HepG2 (cell line): ENCODE measurements around the gene ANKHD1. TPM values are rescaled to one million over a fixed set of nuclear protein-coding genes. Genes with fewer than 3 reads are reported as not detected.

ENCODE experiments used
- AHR ChIP-seq: IDR thresholded peaks from 2 replicates; pipeline ENCODE4 v1.6.1; 2018; ENCODE audit warnings: missing genetic modification reagents, missing compliant biosample characterization
- ARID2 ChIP-seq: sonication (generic); formaldehyde crosslinking; IDR thresholded peaks from 2 replicates; pipeline ENCODE4 v1.8.1; 2022; ENCODE audit warnings: mild to moderate bottlenecking, missing genetic modification reagents, borderline replicate concordance
- CERS6 ChIP-seq: sonication (generic); formaldehyde crosslinking; IDR thresholded peaks from 2 replicates; pipeline ENCODE4 v1.5.0; 2020; ENCODE audit warnings: missing genetic modification reagents
- CHD4 ChIP-seq: fragments of 200-600 bp; sonication (generic); IDR thresholded peaks from 2 replicates; pipeline ENCODE4 v1.7.0; 2017; ENCODE audit warnings: mild to moderate bottlenecking, low read length, borderline replicate concordance
- GABPB1 ChIP-seq: IDR thresholded peaks from 2 replicates; pipeline ENCODE4 v1.6.1; 2016; ENCODE audit warnings: mild to moderate bottlenecking, missing genetic modification reagents, moderate library complexity, missing compliant biosample characterization
- HDAC1 ChIP-seq: sonication (generic); formaldehyde crosslinking; IDR thresholded peaks from 2 replicates; pipeline ENCODE4 v1.5.1; 2020; ENCODE audit warnings: mild to moderate bottlenecking, missing genetic modification reagents
- HMGXB3 ChIP-seq: sonication (generic); formaldehyde crosslinking; IDR thresholded peaks from 2 replicates; pipeline ENCODE4 v1.4.0; 2020; ENCODE audit warnings: missing genetic modification reagents, borderline replicate concordance
- KLF12 ChIP-seq: sonication (generic); formaldehyde crosslinking; IDR thresholded peaks from 2 replicates; pipeline ENCODE4 v1.4.0; 2020; ENCODE audit warnings: missing genetic modification reagents, borderline replicate concordance
- NPAS2 ChIP-seq: sonication (generic); formaldehyde crosslinking; IDR thresholded peaks from 2 replicates; pipeline ENCODE4 v1.8.0; 2022; ENCODE audit warnings: mild to moderate bottlenecking, missing genetic modification reagents, borderline replicate concordance
- PAX8 ChIP-seq: sonication (generic); formaldehyde crosslinking; IDR thresholded peaks from 2 replicates; pipeline ENCODE4 v1.8.0; 2022; ENCODE audit warnings: mild to moderate bottlenecking, missing genetic modification reagents, borderline replicate concordance
- PHF20 ChIP-seq: sonication (generic); formaldehyde crosslinking; IDR thresholded peaks from 2 replicates; pipeline ENCODE4 v1.5.0; 2020; ENCODE audit warnings: mild to moderate bottlenecking, missing genetic modification reagents
- PHF21A ChIP-seq: sonication (generic); formaldehyde crosslinking; IDR thresholded peaks from 2 replicates; pipeline ENCODE4 v1.5.0; 2020; ENCODE audit warnings: mild to moderate bottlenecking, missing genetic modification reagents
- PLSCR1 ChIP-seq: sonication (generic); formaldehyde crosslinking; IDR thresholded peaks from 2 replicates; pipeline ENCODE4 v1.5.0; 2020; ENCODE audit warnings: missing genetic modification reagents, mild to moderate bottlenecking, borderline replicate concordance
- POLR2AphosphoS2 ChIP-seq: IDR thresholded peaks from 2 replicates; pipeline ENCODE4 v1.6.1; 2011; ENCODE audit warnings: low read depth, low read length, improper control_type of control experiment
- SATB2 ChIP-seq: sonication (generic); formaldehyde crosslinking; IDR thresholded peaks from 2 replicates; pipeline ENCODE4 v1.5.0; 2020; ENCODE audit warnings: missing genetic modification reagents
- SIN3A ChIP-seq: IDR thresholded peaks from 2 replicates; pipeline ENCODE4 v1.6.1; 2011; ENCODE audit warnings: low read depth, mild to moderate bottlenecking, control low read depth, low read length, borderline replicate concordance
- SMYD3 ChIP-seq: sonication (generic); formaldehyde crosslinking; IDR thresholded peaks from 2 replicates; pipeline ENCODE4 v1.8.1; 2023; ENCODE audit warnings: mild to moderate bottlenecking, missing genetic modification reagents
- TERF1 ChIP-seq: sonication (generic); formaldehyde crosslinking; IDR thresholded peaks from 2 replicates; pipeline ENCODE4 v1.8.0; 2022; ENCODE audit warnings: mild to moderate bottlenecking, missing genetic modification reagents, moderate library complexity
- ZBTB38 ChIP-seq: sonication (generic); formaldehyde crosslinking; IDR thresholded peaks from 2 replicates; pipeline ENCODE4 v1.5.1; 2020; ENCODE audit warnings: mild to moderate bottlenecking, missing genetic modification reagents
- ZNF124 ChIP-seq: sonication (generic); formaldehyde crosslinking; IDR thresholded peaks from 2 replicates; pipeline ENCODE4 v1.4.0; 2020; ENCODE audit warnings: missing genetic modification reagents
- ZNF354B ChIP-seq: sonication (generic); formaldehyde crosslinking; IDR thresholded peaks from 2 replicates; pipeline ENCODE4 v1.8.0; 2022; ENCODE audit warnings: mild to moderate bottlenecking, missing genetic modification reagents
- ZNF549 ChIP-seq: sonication (generic); formaldehyde crosslinking; IDR thresholded peaks from 2 replicates; pipeline ENCODE4 v1.5.0; 2020; ENCODE audit warnings: missing genetic modification reagents
- ZNF644 ChIP-seq: IDR thresholded peaks from 2 replicates; pipeline ENCODE4 v1.6.1; 2016; ENCODE audit warnings: low read depth
- ZNF709 ChIP-seq: sonication (generic); formaldehyde crosslinking; IDR thresholded peaks from 2 replicates; pipeline ENCODE4 v1.5.0; 2020; ENCODE audit warnings: mild to moderate bottlenecking, missing genetic modification reagents
- polyA plus RNA-seq, 8 experiments: library from polyadenylated mRNA; depleted of rRNA in 3 of 8; stranded (reverse) in 7 of 8; unstranded in 1 of 8; fragments of >200 nt; fragmentation: Illumina TruSeq in 4 of 8; extraction: Trizol in 4 of 8; gene quantifications; 2 replicates each; pipeline versions ENCODE4 v1.2.1 to v1.2.3, GENCODE V29; 2011 to 2016; ENCODE audit warnings: low read depth in 4 of 8, missing spikeins in 1 of 8, mixed read lengths in 1 of 8; ENCODE audit not compliant: insufficient read depth in 1 of 8
- total RNA-seq, 5 experiments: library from RNA; depleted of rRNA; stranded (reverse); fragments of >200 nt; fragmentation: Illumina TruSeq; extraction: Trizol; gene quantifications; 2 replicates each; pipeline ENCODE4 v1.2.3, GENCODE V29; 2016; ENCODE audit warnings: low read depth in 1 of 5

The ANKHD1 gene
- total and polyA plus RNA-seq, 2 of the 13 experiments (the other 11 are each of a cell fraction or from before 2014, with no cell fraction given): 69.9 to 82.0 TPM

- TF ChIP-seq PHF20 (no peak; the same call in 1 of the 2 replicates), ZBTB38 (CRISPR knock-in tag) (peak; percentile 88), NPAS2 (no peak), SATB2 (CRISPR knock-in tag) (peak; percentile 81), SMYD3 (CRISPR knock-in tag) (no peak), CERS6 (0 out of 2 replicates have a peak, but pooled peaks have one; percentile 79), PAX8 (CRISPR knock-in tag) (peak; percentile 86; the same call in 1 of the 2 replicates), TERF1 (0 out of 2 replicates have a peak, but pooled peaks have one; percentile 74), CHD4 (no peak), ZNF549 (CRISPR knock-in tag) (0 out of 2 replicates have a peak, but pooled peaks have one; percentile 53), GABPB1 (CRISPR knock-in tag) (peak; percentile 54; the same call in 1 of the 2 replicates), PLSCR1 (CRISPR knock-in tag) (peak; percentile 78; the same call in 1 of the 2 replicates), KLF12 (CRISPR knock-in tag) (no peak), HDAC1 (CRISPR knock-in tag) (peak; percentile 95), HMGXB3 (CRISPR knock-in tag) (no peak; the same call in 1 of the 2 replicates), ZNF354B (CRISPR knock-in tag) (no peak), ZNF124 (0 out of 2 replicates have a peak, but pooled peaks have one; percentile 80), SIN3A (peak; percentile 97), ZNF709 (CRISPR knock-in tag) (no peak; the same call in none of the 2 replicates), PHF21A (peak; percentile 82), ARID2 (CRISPR knock-in tag) (no peak), ZNF644 (CRISPR knock-in tag) (no peak), POLR2AphosphoS2 (no peak), AHR (peak; percentile 85; the same call in 1 of the 2 replicates)
Observed at GRCh38 chr5:140400730-140401361, 787 bp upstream of the ANKHD1 start (continued).
